ENCODE results near the gene ENTPD6.

- TF ChIP-seq POLR2AphosphoS5 (IDR thresholded peaks at IDR 0.05; ENCODE audit: low read depth, low read length) (no peak), REST (IDR thresholded peaks at IDR 0.05; ENCODE audit: insufficient read depth in 1 of 2, low read depth in 2 of 2, low read length in 2 of 2) (no peak), SIN3A (IDR thresholded peaks at IDR 0.05; ENCODE audit: borderline replicate concordance, insufficient read depth, low read length) (no peak), TAF1 (IDR thresholded peaks at IDR 0.05; ENCODE audit: borderline replicate concordance, insufficient read depth, low read length) (no peak), FOXP2 (optimal IDR thresholded peaks at IDR 0.05; ENCODE audit: borderline replicate concordance, extremely low read depth, extremely low read length, insufficient read depth) (no peak)
Measured at GRCh38 chr20:25209400-25209799, 13.9 kb downstream of the ENTPD6 start.
